ENCODE measurements around the gene IRF5. TPM values are rescaled to one million over a fixed set of nuclear protein-coding genes. Genes with fewer than 3 reads are reported as not detected.
"Not testable (repeated sequence)": the region's sequence is repeated elsewhere in the genome, so short reads cannot be mapped to it uniquely, and the experiment has no call there.

Gene IRF5
- total RNA-seq, 1 donor from 2014 or later, result 1.6 TPM

- DNase-seq (ENCODE audit: low spot score), result peak; percentile 38
- intact Hi-C loops (cut with DNase I), result no loop called here
Observed at GRCh38 chr7:128935342-128935730, 2.4 kb upstream of the IRF5 start.

- intact Hi-C loops (cut with DNase I), result no loop called here
- DNase-seq (ENCODE audit: low spot score), result peak; percentile 43
Observed at GRCh38 chr7:128936798-128937197, 929 bp upstream of the IRF5 start.

GRCh38 chr7:128937271-128937646 lies 468 bp upstream of the IRF5 start:
- DNase-seq (ENCODE audit: low spot score), result peak; percentile 69
- intact Hi-C loops (cut with DNase I), result no loop called here

GRCh38 chr7:128938544-128939074 lies 882 bp downstream of the IRF5 start:
- DNase-seq (ENCODE audit: low spot score), result peak; percentile 74
- intact Hi-C loops (cut with DNase I), result no loop called here

- peak; percentile 57 for DNase-seq (ENCODE audit: low spot score)
- intact Hi-C loops (cut with DNase I), result no loop called here
Observed at GRCh38 chr7:128939075-128939860, 1.5 kb downstream of the IRF5 start.

- no peak for DNase-seq (ENCODE audit: low spot score)
Observed at GRCh38 chr7:128939861-128940410, 2.2 kb downstream of the IRF5 start.

GRCh38 chr7:128940494-128941322 lies 3.0 kb downstream of the IRF5 start:
- peak; percentile 93 for DNase-seq (ENCODE audit: low spot score)
- intact Hi-C loops (cut with DNase I), result no loop called here

More at GRCh38 chr7:128939861-128940410, 2.2 kb downstream of the IRF5 start:
- intact Hi-C loops (cut with DNase I), result no loop called here

- intact Hi-C loops (cut with DNase I), result no loop called here
- no peak for DNase-seq (ENCODE audit: low spot score)
Observed at GRCh38 chr7:128941323-128941890, 3.7 kb downstream of the IRF5 start.

GRCh38 chr7:128941946-128942526 lies 4.3 kb downstream of the IRF5 start:
- no peak for DNase-seq (ENCODE audit: low spot score)
- intact Hi-C loops (cut with DNase I), result no loop called here

- intact Hi-C loops (cut with DNase I); DNase-seq (ENCODE audit: low spot score): not testable (repeated sequence)
Observed at GRCh38 chr7:128943251-128943650, 5.5 kb downstream of the IRF5 start.

GRCh38 chr7:128944487-128945236 lies 6.9 kb downstream of the IRF5 start:
- intact Hi-C loops (cut with DNase I), result no loop called here
- DNase-seq (ENCODE audit: low spot score), result no peak

- intact Hi-C loops (cut with DNase I), result no loop called here
- DNase-seq (ENCODE audit: low spot score), result no peak
Observed at GRCh38 chr7:128945668-128946366, 8.1 kb downstream of the IRF5 start.

GRCh38 chr7:128946936-128947830 lies 9.5 kb downstream of the IRF5 start:
- intact Hi-C loops (cut with DNase I), result no loop called here
- DNase-seq (ENCODE audit: low spot score), result no peak

GRCh38 chr7:128947854-128948253 lies 10.1 kb downstream of the IRF5 start:
- no peak for DNase-seq (ENCODE audit: low spot score)
- intact Hi-C loops (cut with DNase I), result no loop called here

GRCh38 chr7:128948312-128948973 lies 10.7 kb downstream of the IRF5 start:
- intact Hi-C loops (cut with DNase I), result no loop called here
- no peak for DNase-seq (ENCODE audit: low spot score)

- intact Hi-C loops (cut with DNase I), result no loop called here
- no peak for DNase-seq (ENCODE audit: low spot score)
Observed at GRCh38 chr7:128948976-128949760, 11.4 kb downstream of the IRF5 start.
